Neural progenitor cell (in vitro differentiated cells): ENCODE results near the gene KIAA1549. TPM values are rescaled to one million over a fixed set of nuclear protein-coding genes. Genes with fewer than 3 reads are reported as not detected.

Source experiments
- DNase-seq: peaks from one replicate; pipeline ENCODE4 v3.0.0-alpha.2; 2016; ENCODE audit warnings: low spot score
- H2AFZ ChIP-seq: fragments of 200-600 bp; sonication (generic); replicated peaks from 2 replicates; pipeline ENCODE4 v1.6.1; 2016; ENCODE audit warnings: antibody characterized with exemption
- H3F3A ChIP-seq: fragments of 200-600 bp; sonication (generic); 2 replicates; pipeline ENCODE4 v1.6.1; 2016; ENCODE audit warnings: antibody characterized with exemption, low read depth
- H3K27ac ChIP-seq: fragments of 200-600 bp; sonication (generic); 2 replicates; pipeline ENCODE4 v1.5.1; 2016; ENCODE audit warnings: mild to moderate bottlenecking
- H3K27me3 ChIP-seq: fragments of 200-600 bp; sonication (generic); 2 replicates; pipeline ENCODE4 v1.6.1; 2016; ENCODE audit warnings: mild to moderate bottlenecking, moderate library complexity
- H3K36me3 ChIP-seq: fragments of 200-600 bp; sonication (generic); 2 replicates; pipeline ENCODE4 v1.5.1; 2016
- H3K4me1 ChIP-seq: fragments of 200-600 bp; sonication (generic); 2 replicates; pipeline ENCODE4 v1.6.1; 2016; ENCODE audit warnings: mixed run types
- H3K4me2 ChIP-seq: fragments of 200-600 bp; sonication (generic); 2 replicates; pipeline ENCODE4 v1.6.1; 2016
- H3K4me3 ChIP-seq: fragments of 200-600 bp; sonication (generic); 2 replicates; pipeline ENCODE4 v1.5.1; 2016
- H3K79me2 ChIP-seq: fragments of 200-600 bp; sonication (generic); 2 replicates; pipeline ENCODE4 v1.6.1; 2016; ENCODE audit warnings: low read depth
- H3K9ac ChIP-seq: fragments of 200-600 bp; sonication (generic); 2 replicates; pipeline ENCODE4 v1.6.1; 2016
- H3K9me3 ChIP-seq: fragments of 200-600 bp; sonication (generic); 2 replicates; pipeline ENCODE4 v1.5.1; 2016; ENCODE audit warnings: low read depth
- H4K20me1 ChIP-seq: fragments of 200-600 bp; sonication (generic); 2 replicates; pipeline ENCODE4 v1.6.1; 2016; ENCODE audit warnings: low read depth
- H3K27ac Mint-ChIP-seq: 3 replicates; pipeline ENCODE4 v1.8.0; 2021; ENCODE audit warnings: mixed read lengths
- H3K27me3 Mint-ChIP-seq: 2 replicates; pipeline ENCODE4 v1.8.0; 2022; ENCODE audit warnings: low read depth, mild to moderate bottlenecking, inconsistent platforms, moderate library complexity, mixed read lengths; ENCODE audit not compliant: insufficient read depth
- H3K36me3 Mint-ChIP-seq: 3 replicates; pipeline ENCODE4 v1.8.0; 2021; ENCODE audit warnings: mixed read lengths
- H3K4me1 Mint-ChIP-seq: 3 replicates; pipeline ENCODE4 v1.8.0; 2021; ENCODE audit warnings: mixed read lengths
- H3K4me3 Mint-ChIP-seq: 3 replicates; pipeline ENCODE4 v1.8.0; 2021; ENCODE audit warnings: mild to moderate bottlenecking, moderate library complexity, mixed read lengths
- H3K9me3 Mint-ChIP-seq: 3 replicates; pipeline ENCODE4 v1.8.0; 2020; ENCODE audit warnings: mixed read lengths
- EZH2 ChIP-seq: fragments of 200-600 bp; sonication (generic); IDR thresholded peaks from 2 replicates; pipeline ENCODE4 v1.6.1; 2017; ENCODE audit warnings: antibody characterized with exemption, mild to moderate bottlenecking, moderate library complexity
- EZH2phosphoT487 ChIP-seq: fragments of 200-600 bp; sonication (generic); IDR thresholded peaks from 2 replicates; pipeline ENCODE4 v1.6.1; 2017; ENCODE audit warnings: antibody characterized with exemption
- total RNA-seq: library from RNA; depleted of rRNA; stranded (reverse); fragments of >200 nt; gene quantifications from 2 replicates; pipeline ENCODE4 v1.2.3, GENCODE V29; 2015; ENCODE audit warnings: low replicate concordance
- TF ChIP-seq, protein P1 (sequence below): fragments of 200-600 bp; sonication (generic); IDR thresholded peaks from 2 replicates; pipeline ENCODE4 v1.5.1; 2017; ENCODE audit warnings: antibody characterized with exemption, mild to moderate bottlenecking

KIAA1549 gene
- total RNA-seq, 1 donor from 2014 or later: 4.8 TPM

DNA sequence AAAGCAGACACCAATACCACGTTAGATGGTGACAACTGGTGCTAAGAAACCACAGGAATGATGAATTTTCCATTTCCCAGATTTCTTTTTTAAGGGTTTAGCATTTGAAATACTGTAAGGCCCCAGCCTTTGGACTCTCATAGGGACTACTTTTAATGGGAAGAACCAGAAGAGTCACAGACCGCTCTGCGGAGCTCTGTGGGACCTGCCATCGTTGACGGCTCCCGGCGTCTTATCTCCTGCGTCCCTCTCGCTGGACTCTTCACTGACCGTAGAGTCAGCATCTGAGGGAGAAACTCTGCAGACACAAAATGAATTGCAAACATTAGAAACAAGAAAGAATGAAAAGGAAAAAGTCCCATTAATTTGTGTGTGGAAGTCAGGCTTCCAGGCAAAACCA is 101.8 kb downstream of the KIAA1549 start:
- H3K4me3 ChIP-seq: no peak overlapping the region
- no peaks in the 10 kb centered on the region for H3K4me1 ChIP-seq
- H3K27ac ChIP-seq: no peak overlapping the region
- peaks cover 26% of the 10 kb centered on the region for H3K36me3 Mint-ChIP-seq
- H3K9me3 Mint-ChIP-seq: no peaks in the 10 kb centered on the region
- no peak overlapping the region for H3K9ac ChIP-seq
- no peak overlapping the region for H3K27ac Mint-ChIP-seq
- TF ChIP-seq EZH2 (no peak), EZH2phosphoT487 (no peak)
- TF ChIP-seq, protein P1, sequence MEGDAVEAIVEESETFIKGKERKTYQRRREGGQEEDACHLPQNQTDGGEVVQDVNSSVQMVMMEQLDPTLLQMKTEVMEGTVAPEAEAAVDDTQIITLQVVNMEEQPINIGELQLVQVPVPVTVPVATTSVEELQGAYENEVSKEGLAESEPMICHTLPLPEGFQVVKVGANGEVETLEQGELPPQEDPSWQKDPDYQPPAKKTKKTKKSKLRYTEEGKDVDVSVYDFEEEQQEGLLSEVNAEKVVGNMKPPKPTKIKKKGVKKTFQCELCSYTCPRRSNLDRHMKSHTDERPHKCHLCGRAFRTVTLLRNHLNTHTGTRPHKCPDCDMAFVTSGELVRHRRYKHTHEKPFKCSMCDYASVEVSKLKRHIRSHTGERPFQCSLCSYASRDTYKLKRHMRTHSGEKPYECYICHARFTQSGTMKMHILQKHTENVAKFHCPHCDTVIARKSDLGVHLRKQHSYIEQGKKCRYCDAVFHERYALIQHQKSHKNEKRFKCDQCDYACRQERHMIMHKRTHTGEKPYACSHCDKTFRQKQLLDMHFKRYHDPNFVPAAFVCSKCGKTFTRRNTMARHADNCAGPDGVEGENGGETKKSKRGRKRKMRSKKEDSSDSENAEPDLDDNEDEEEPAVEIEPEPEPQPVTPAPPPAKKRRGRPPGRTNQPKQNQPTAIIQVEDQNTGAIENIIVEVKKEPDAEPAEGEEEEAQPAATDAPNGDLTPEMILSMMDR: no peak
- H3K27me3 Mint-ChIP-seq: peaks cover 2% of the 10 kb centered on the region
- no peaks in the 10 kb centered on the region for H4K20me1 ChIP-seq
- H3F3A ChIP-seq: no peaks in the 10 kb centered on the region
- H3K4me2 ChIP-seq: no peak overlapping the region
- no peaks in the 10 kb centered on the region for H3K9me3 ChIP-seq
- H3K36me3 ChIP-seq: no peaks in the 10 kb centered on the region
- H3K27me3 ChIP-seq: no peaks in the 10 kb centered on the region
- no peaks in the 10 kb centered on the region for H3K79me2 ChIP-seq
- no peak for DNase-seq
- no peak overlapping the region for H3K4me3 Mint-ChIP-seq
- peaks cover 3% of the 10 kb centered on the region for H3K4me1 Mint-ChIP-seq
- H2AFZ ChIP-seq: no peak overlapping the region

DNA sequence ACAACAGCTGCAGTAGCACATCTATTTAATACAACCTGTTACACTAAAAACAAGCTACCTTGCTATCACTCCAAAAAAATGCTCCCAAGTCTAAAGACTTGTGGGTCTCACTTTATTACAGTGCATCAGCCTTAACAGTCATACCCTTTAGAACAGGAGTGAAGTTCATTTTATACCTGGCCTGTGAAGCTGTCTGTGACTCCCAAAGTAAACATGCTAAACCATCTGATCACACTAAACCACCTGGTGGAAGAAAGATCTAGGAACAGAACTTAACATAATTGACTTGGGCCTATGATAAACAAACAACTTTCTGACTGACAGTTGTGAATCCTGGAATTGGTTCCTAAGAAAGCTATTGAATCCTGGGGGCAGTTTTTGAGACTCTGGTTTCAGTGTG is 102.3 kb downstream of the KIAA1549 start:
- Histone ChIP-seq H3K27ac (no peak overlapping the region), H4K20me1 (peaks cover under 1% of the 10 kb centered on the region), H3K9ac (no peak overlapping the region), H3K4me1 (no peaks in the 10 kb centered on the region), H3K79me2 (no peaks in the 10 kb centered on the region), H3K27me3 (no peaks in the 10 kb centered on the region), H3K4me3 (no peak overlapping the region), H3K4me2 (no peak overlapping the region), H2AFZ (no peak overlapping the region), H3K36me3 (no peaks in the 10 kb centered on the region), H3K9me3 (no peaks in the 10 kb centered on the region), H3F3A (no peaks in the 10 kb centered on the region)
- Mint-ChIP-seq H3K27ac (no peak overlapping the region), H3K4me3 (no peak overlapping the region), H3K9me3 (no peaks in the 10 kb centered on the region), H3K4me1 (peaks cover 3% of the 10 kb centered on the region), H3K27me3 (peaks cover 2% of the 10 kb centered on the region), H3K36me3 (peaks cover 26% of the 10 kb centered on the region)
- no peak for TF ChIP-seq EZH2
- no peak for TF ChIP-seq EZH2phosphoT487
- TF ChIP-seq, protein P1: no peak
- DNase-seq: no peak

DNA sequence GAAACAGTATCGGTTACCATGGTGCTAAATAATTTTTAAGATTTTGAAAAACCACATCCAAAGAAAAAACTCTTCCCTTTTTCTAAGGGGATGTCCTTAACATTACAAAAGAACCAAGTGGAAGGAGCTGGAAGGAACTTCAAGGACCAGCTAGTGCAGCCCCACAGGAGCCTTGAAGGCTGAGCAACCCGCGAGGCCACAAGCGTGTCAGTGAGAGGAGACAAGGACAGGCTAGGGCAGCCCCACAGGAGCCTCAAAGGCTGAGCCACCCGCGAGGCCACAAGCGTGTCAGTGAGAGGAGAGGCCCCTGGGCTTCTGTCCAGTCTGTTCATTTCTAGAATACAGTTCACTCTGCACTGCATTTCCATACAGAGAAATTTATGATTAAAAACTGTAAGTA is 103.1 kb downstream of the KIAA1549 start:
- Mint-ChIP-seq H3K36me3 (peaks cover 24% of the 10 kb centered on the region), H3K27ac (no peak overlapping the region), H3K4me1 (peaks cover 7% of the 10 kb centered on the region), H3K9me3 (no peaks in the 10 kb centered on the region), H3K27me3 (peaks cover 2% of the 10 kb centered on the region), H3K4me3 (no peak overlapping the region)
- Histone ChIP-seq H3K4me1 (peaks cover 7% of the 10 kb centered on the region), H3K36me3 (no peaks in the 10 kb centered on the region), H4K20me1 (peaks cover 8% of the 10 kb centered on the region), H2AFZ (no peak overlapping the region), H3K4me2 (no peak overlapping the region), H3K27me3 (no peaks in the 10 kb centered on the region), H3K9ac (no peak overlapping the region), H3K27ac (no peak overlapping the region), H3K4me3 (no peak overlapping the region), H3F3A (peaks cover 8% of the 10 kb centered on the region), H3K9me3 (no peaks in the 10 kb centered on the region), H3K79me2 (no peaks in the 10 kb centered on the region)
- no peak for DNase-seq
- TF ChIP-seq, protein P1: no peak
- TF ChIP-seq EZH2 (no peak), EZH2phosphoT487 (no peak)
